ENCODE measurements around the gene AGO4. TPM values are rescaled to one million over a fixed set of nuclear protein-coding genes. Genes with fewer than 3 reads are reported as not detected.
A peak's percentile ranks its signal among the peaks of the same experiment; 100 is the strongest.

Gene AGO4
- total and polyA plus RNA-seq, 2 experiments from 2014 or later = 11.4 to 21.1 TPM

DNA sequence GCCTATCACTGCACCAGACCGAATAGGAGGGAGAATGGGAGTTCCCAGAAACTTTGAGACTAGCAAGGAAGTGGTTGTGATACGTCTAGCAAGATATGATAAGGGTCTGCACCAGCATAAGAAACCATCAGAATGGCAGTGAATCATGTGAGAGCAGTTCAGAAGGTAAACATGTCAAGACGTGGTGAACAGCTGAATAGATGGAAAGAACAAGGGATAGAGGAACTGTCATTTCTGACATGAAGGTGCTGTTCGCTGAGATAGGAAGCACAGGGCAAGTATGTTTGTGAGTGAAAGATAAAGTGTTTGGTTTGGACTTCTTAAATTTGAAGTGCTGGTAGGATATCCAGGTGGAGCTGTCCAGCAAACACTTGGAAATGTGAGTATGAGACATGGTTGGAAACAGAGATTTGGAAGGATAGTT, 74.0 kb downstream of the AGO4 start:
- H3K27ac ChIP-seq = no peak overlapping the region
- no peaks in the 10 kb centered on the region for H3K27me3 ChIP-seq
- DNase-seq (ENCODE audit: low read depth in 1 of 2, low spot score in 1 of 2) = peak in 1 of 2 donors; percentile 24
- H3K4me3 ChIP-seq = no peak overlapping the region
- no peaks in the 10 kb centered on the region for H3K9me3 ChIP-seq (ENCODE audit: low read depth)
- TF ChIP-seq, protein P1, sequence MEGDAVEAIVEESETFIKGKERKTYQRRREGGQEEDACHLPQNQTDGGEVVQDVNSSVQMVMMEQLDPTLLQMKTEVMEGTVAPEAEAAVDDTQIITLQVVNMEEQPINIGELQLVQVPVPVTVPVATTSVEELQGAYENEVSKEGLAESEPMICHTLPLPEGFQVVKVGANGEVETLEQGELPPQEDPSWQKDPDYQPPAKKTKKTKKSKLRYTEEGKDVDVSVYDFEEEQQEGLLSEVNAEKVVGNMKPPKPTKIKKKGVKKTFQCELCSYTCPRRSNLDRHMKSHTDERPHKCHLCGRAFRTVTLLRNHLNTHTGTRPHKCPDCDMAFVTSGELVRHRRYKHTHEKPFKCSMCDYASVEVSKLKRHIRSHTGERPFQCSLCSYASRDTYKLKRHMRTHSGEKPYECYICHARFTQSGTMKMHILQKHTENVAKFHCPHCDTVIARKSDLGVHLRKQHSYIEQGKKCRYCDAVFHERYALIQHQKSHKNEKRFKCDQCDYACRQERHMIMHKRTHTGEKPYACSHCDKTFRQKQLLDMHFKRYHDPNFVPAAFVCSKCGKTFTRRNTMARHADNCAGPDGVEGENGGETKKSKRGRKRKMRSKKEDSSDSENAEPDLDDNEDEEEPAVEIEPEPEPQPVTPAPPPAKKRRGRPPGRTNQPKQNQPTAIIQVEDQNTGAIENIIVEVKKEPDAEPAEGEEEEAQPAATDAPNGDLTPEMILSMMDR (IDR thresholded peaks at IDR 0.05; ENCODE audit: low read depth, low read length) = no peak
- peaks cover 27% of the 10 kb centered on the region for H3K4me1 ChIP-seq (ENCODE audit: low read depth)
- no peaks in the 10 kb centered on the region for H3K36me3 ChIP-seq

- Histone ChIP-seq H3K36me3 (no peaks in the 10 kb centered on the region), H3K27ac (no peak overlapping the region), H3K9me3 (ENCODE audit: low read depth) (no peaks in the 10 kb centered on the region), H3K27me3 (no peaks in the 10 kb centered on the region), H3K4me3 (no peak overlapping the region), H3K4me1 (ENCODE audit: low read depth) (peaks cover 34% of the 10 kb centered on the region)
- TF ChIP-seq, protein P1 (IDR thresholded peaks at IDR 0.05; ENCODE audit: low read depth, low read length) = no peak
- no peak for DNase-seq (ENCODE audit: low read depth in 1 of 2, low spot score in 1 of 2)
Observed at GRCh38 chr1:35882586-35882944, 74.7 kb downstream of the AGO4 start.

DNA sequence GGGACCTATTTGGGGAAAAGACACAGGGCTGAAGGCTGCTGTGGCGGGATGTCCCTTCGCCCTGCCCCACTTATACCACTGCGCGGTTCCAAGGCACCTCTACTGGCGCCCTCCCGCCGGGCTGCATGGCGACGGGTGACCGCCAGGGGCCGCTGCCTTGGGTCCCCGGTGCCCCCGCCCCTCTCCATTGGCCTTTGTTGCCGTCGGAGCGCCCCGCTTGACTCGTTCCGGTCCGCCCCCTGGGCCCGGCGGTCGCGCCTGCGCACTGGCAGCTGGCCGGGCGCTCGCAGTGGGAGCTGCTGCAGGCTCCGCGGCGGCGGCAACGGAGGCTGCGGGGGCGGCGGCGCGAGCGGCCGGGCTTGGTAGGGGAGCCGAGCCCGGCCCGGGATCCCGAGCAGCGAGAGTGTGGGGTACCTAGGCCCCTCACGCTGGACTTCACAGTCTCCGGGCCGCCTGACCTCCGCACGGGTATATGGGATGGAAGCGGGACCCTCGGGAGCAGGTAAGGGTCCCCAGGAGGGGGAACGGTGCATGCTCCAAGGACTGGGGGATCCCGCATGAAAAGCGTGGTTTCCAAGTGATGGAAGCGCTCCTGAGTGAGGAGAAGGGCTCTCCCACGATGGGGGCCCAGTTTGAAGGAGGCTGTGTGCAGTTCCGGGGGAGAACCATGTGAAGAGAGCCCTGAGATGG, 75.3 kb downstream of the AGO4 start, which contains the start of gene AGO1:
TSS of gene AGO1 (plus strand) at position 265 of the 690 bp plus-strand sequence. CDS start at position 478, 213 bp downstream.
- Histone ChIP-seq H3K27ac (peak within 1 kb of the TSS; percentile 49), H3K4me1 (ENCODE audit: low read depth) (peaks cover 39% of the 10 kb centered on the region), H3K27me3 (no peaks in the 10 kb centered on the region), H3K9me3 (ENCODE audit: low read depth) (no peaks in the 10 kb centered on the region), H3K36me3 (no peaks in the 10 kb centered on the region), H3K4me3 (peak within 1 kb of the TSS; percentile 88)
- peak; percentile 96 to 97 for DNase-seq (ENCODE audit: low read depth in 1 of 2, low spot score in 1 of 2)
- TF ChIP-seq, protein P1 (IDR thresholded peaks at IDR 0.05; ENCODE audit: low read depth, low read length) = peak; percentile 81

DNA sequence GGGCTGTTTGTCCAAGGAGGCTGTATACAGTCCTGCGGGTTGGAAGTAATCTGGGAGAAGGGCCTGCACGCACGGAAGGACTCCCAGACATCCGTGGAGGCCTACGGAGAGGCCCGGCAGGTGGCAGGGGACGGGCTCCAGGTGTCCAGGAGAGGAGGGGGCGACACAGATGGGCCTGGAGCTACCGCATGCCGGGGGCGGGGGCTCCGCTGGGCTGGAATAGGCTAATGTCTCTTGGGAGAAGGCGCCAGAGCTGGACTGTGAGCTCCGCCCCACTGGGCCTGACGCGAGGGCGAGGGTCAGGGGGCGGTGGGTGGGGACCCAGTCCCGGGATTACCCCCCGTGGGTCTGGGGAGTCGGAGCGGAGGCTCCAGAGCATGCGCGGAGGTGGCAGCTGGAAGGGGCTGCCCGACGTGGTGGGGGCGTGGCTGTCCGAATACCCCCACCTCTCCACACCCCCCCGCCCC, 75.9 kb downstream of the AGO4 start:
- peaks cover 40% of the 10 kb centered on the region for H3K4me1 ChIP-seq (ENCODE audit: low read depth)
- H3K9me3 ChIP-seq (ENCODE audit: low read depth) = no peaks in the 10 kb centered on the region
- TF ChIP-seq, protein P1 (IDR thresholded peaks at IDR 0.05; ENCODE audit: low read depth, low read length) = no peak
- H3K27me3 ChIP-seq = no peaks in the 10 kb centered on the region
- H3K4me3 ChIP-seq = peak overlapping the region; percentile 88
- DNase-seq (ENCODE audit: low read depth in 1 of 2, low spot score in 1 of 2) = peak; percentile 44 to 78
- H3K27ac ChIP-seq = peak overlapping the region; percentile 49
- H3K36me3 ChIP-seq = no peaks in the 10 kb centered on the region

DNA sequence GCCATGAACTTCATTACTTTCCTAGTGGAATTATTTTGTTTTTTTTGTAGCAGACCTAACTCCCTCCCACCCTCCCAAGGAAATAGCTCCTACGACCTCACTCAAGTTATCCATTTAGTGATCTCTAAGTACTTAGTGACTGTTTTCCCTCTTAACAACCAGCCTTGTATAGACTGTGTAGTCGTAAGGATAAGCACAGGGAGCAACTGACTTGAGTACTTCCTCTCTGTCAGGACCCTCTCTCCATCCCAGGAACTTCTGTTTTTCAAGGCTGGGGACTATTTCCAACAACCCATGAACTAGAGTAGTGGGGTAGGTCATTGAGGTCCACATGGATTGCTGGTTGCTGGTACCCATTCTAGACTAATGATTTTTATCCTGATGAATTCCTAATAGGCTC, 77.1 kb downstream of the AGO4 start:
- peaks cover 40% of the 10 kb centered on the region for H3K4me1 ChIP-seq (ENCODE audit: low read depth)
- H3K27me3 ChIP-seq = no peaks in the 10 kb centered on the region
- peak overlapping the region; percentile 71 for H3K27ac ChIP-seq
- H3K36me3 ChIP-seq = peaks cover 4% of the 10 kb centered on the region
- H3K9me3 ChIP-seq (ENCODE audit: low read depth) = no peaks in the 10 kb centered on the region
- no peak for DNase-seq (ENCODE audit: low read depth in 1 of 2, low spot score in 1 of 2)
- TF ChIP-seq, protein P1 (IDR thresholded peaks at IDR 0.05; ENCODE audit: low read depth, low read length) = no peak
- H3K4me3 ChIP-seq = no peak overlapping the region
